Medulla oblongata (tissue), 1 donor: ENCODE measurements around the gene HMX3.

Experiments used
- DNase-seq: peaks from one replicate; pipeline ENCODE4 v3.0.0-alpha.2; 2015; ENCODE audit errors: extremely low spot score

HMX3 gene

GRCh38 chr10:123134343-123134914 lies 1.3 kb upstream of the HMX3 start:
- no peak for DNase-seq

GRCh38 chr10:123134915-123135414 lies 805 bp upstream of the HMX3 start:
- DNase-seq, result no peak

- DNase-seq, result no peak
Measured at GRCh38 chr10:123136221-123136805, 543 bp downstream of the HMX3 start.

GRCh38 chr10:123136806-123137642 lies 1.3 kb downstream of the HMX3 start:
- no peak for DNase-seq

- DNase-seq, result no peak
Measured at GRCh38 chr10:123139165-123139520, 3.4 kb downstream of the HMX3 start.

GRCh38 chr10:123139521-123140163 lies 3.9 kb downstream of the HMX3 start:
- DNase-seq, result no peak

- no peak for DNase-seq
Measured at GRCh38 chr10:123140164-123140982, 4.6 kb downstream of the HMX3 start.

- no peak for DNase-seq
Measured at GRCh38 chr10:123140983-123141390, 5.2 kb downstream of the HMX3 start.

GRCh38 chr10:123141791-123142700 lies 6.3 kb downstream of the HMX3 start:
- DNase-seq, result no peak

- no peak for DNase-seq
Measured at GRCh38 chr10:123142701-123143161, 7.0 kb downstream of the HMX3 start.

- DNase-seq, result no peak
Measured at GRCh38 chr10:123143162-123143824, 7.5 kb downstream of the HMX3 start.

- no peak for DNase-seq
Measured at GRCh38 chr10:123143825-123144168, 8.0 kb downstream of the HMX3 start.

- no peak for DNase-seq
Measured at GRCh38 chr10:123144697-123145541, 9.1 kb downstream of the HMX3 start.

GRCh38 chr10:123145542-123146012 lies 9.8 kb downstream of the HMX3 start:
- DNase-seq, result no peak

GRCh38 chr10:123146013-123146893 lies 10.5 kb downstream of the HMX3 start:
- DNase-seq, result no peak

- no peak for DNase-seq
Measured at GRCh38 chr10:123146894-123147634, 11.3 kb downstream of the HMX3 start.
